HepG2 (cell line): Measurements from ENCODE around the gene ADAT3. TPM values are rescaled to one million over a fixed set of nuclear protein-coding genes. Genes with fewer than 3 reads are reported as not detected.
A peak's percentile ranks its signal among the peaks of the same experiment; 100 is the strongest.

Source experiments
- CHD2 ChIP-seq: IDR thresholded peaks from 2 replicates; pipeline ENCODE4 v1.6.1; 2011; ENCODE audit warnings: low read depth, low read length, improper control_type of control experiment
- HNF4A ChIP-seq: sonication (generic); formaldehyde crosslinking; IDR thresholded peaks from 2 replicates; pipeline ENCODE4 v1.4.0; 2020; ENCODE audit warnings: missing genetic modification reagents
- IRX3 ChIP-seq: sonication (generic); formaldehyde crosslinking; IDR thresholded peaks from 2 replicates; pipeline ENCODE4 v1.8.1; 2023; ENCODE audit warnings: mild to moderate bottlenecking, low read depth, missing genetic modification reagents, borderline replicate concordance
- MAX ChIP-seq: IDR thresholded peaks from 2 replicates; pipeline ENCODE4 v1.6.1; 2012; ENCODE audit warnings: inconsistent platforms
- PCBP1 ChIP-seq: fragments of 200-400 bp; formaldehyde crosslinking; IDR thresholded peaks from 2 replicates; pipeline ENCODE4 v1.6.1; 2017; ENCODE audit warnings: mild to moderate bottlenecking, low read depth, low read length, borderline replicate concordance
- POLR2AphosphoS5 ChIP-seq: IDR thresholded peaks from 2 replicates; pipeline ENCODE4 v1.6.1; 2012; ENCODE audit warnings: low read depth, low read length
- RBFOX2 ChIP-seq: fragments of 200-400 bp; formaldehyde crosslinking; IDR thresholded peaks from 2 replicates; pipeline ENCODE4 v1.6.1; 2017; ENCODE audit warnings: low read depth, mild to moderate bottlenecking, low read length
- RBM22 ChIP-seq: fragments of 200-400 bp; formaldehyde crosslinking; optimal IDR thresholded peaks from 2 replicates; pipeline ENCODE3; 2017; ENCODE audit warnings: mild to moderate bottlenecking, low read length, moderate library complexity
- RXRA ChIP-seq: sonication (generic); formaldehyde crosslinking; IDR thresholded peaks from 2 replicates; pipeline ENCODE4 v1.5.1; 2020; ENCODE audit warnings: missing genetic modification reagents
- RXRB ChIP-seq: IDR thresholded peaks from 2 replicates; pipeline ENCODE4 v1.6.1; 2016; ENCODE audit warnings: borderline replicate concordance, missing genetic modification reagents, missing compliant biosample characterization
- TBL1XR1 ChIP-seq: fragments of 150-350 bp; IDR thresholded peaks from 2 replicates; pipeline ENCODE4 v1.6.1; 2014; ENCODE audit warnings: borderline replicate concordance, low read length; ENCODE audit not compliant: partially characterized antibody
- TBX2 ChIP-seq: sonication (generic); formaldehyde crosslinking; IDR thresholded peaks from 2 replicates; pipeline ENCODE4 v1.5.0; 2020; ENCODE audit warnings: missing genetic modification reagents, mild to moderate bottlenecking, borderline replicate concordance
- TCF7L2 ChIP-seq: IDR thresholded peaks from 2 replicates; pipeline ENCODE4 v1.6.1; 2011; ENCODE audit warnings: mild to moderate bottlenecking, low read depth, low read length, moderate library complexity
- TGIF2 ChIP-seq: IDR thresholded peaks from 2 replicates; pipeline ENCODE4 v1.6.1; 2016; ENCODE audit warnings: control low read depth, missing compliant biosample characterization
- U2AF1 ChIP-seq: fragments of 200-400 bp; formaldehyde crosslinking; optimal IDR thresholded peaks from 2 replicates; pipeline ENCODE3; 2017; ENCODE audit warnings: mild to moderate bottlenecking, low read depth, low read length
- ZBTB2 ChIP-seq: sonication (generic); formaldehyde crosslinking; IDR thresholded peaks from 2 replicates; pipeline ENCODE4 v1.8.0; 2022; ENCODE audit warnings: low read depth, missing genetic modification reagents
- ZBTB7A ChIP-seq: sonication (generic); formaldehyde crosslinking; IDR thresholded peaks from 2 replicates; pipeline ENCODE4 v1.8.0; 2022; ENCODE audit warnings: mild to moderate bottlenecking, missing genetic modification reagents
- ZNF160 ChIP-seq: sonication (generic); formaldehyde crosslinking; IDR thresholded peaks from 2 replicates; pipeline ENCODE4 v1.8.0; 2022; ENCODE audit warnings: mild to moderate bottlenecking, inconsistent platforms, missing genetic modification reagents
- ZNF350 ChIP-seq: sonication (generic); formaldehyde crosslinking; IDR thresholded peaks from 2 replicates; pipeline ENCODE4 v1.4.0; 2020; ENCODE audit warnings: mild to moderate bottlenecking, low read depth, missing genetic modification reagents, borderline replicate concordance
- ZNF501 ChIP-seq: sonication (generic); formaldehyde crosslinking; IDR thresholded peaks from 2 replicates; pipeline ENCODE4 v1.5.1; 2020; ENCODE audit warnings: mild to moderate bottlenecking, moderate library complexity, missing genetic modification reagents
- ZNF788 ChIP-seq: sonication (generic); formaldehyde crosslinking; IDR thresholded peaks from 2 replicates; pipeline ENCODE4 v1.5.0; 2020; ENCODE audit warnings: mild to moderate bottlenecking, missing genetic modification reagents, borderline replicate concordance
- ZSCAN25 ChIP-seq: sonication (generic); formaldehyde crosslinking; IDR thresholded peaks from 2 replicates; pipeline ENCODE4 v1.8.0; 2022; ENCODE audit warnings: mild to moderate bottlenecking, missing genetic modification reagents
- polyA plus RNA-seq, 8 experiments: library from polyadenylated mRNA; depleted of rRNA in 3 of 8; stranded (reverse) in 7 of 8; unstranded in 1 of 8; fragments of >200 nt; fragmentation: Illumina TruSeq in 4 of 8; extraction: Trizol in 4 of 8; gene quantifications; 2 replicates each; pipeline versions ENCODE4 v1.2.1 to v1.2.3, GENCODE V29; 2011 to 2016; ENCODE audit warnings: low read depth in 4 of 8, missing spikeins in 1 of 8, mixed read lengths in 1 of 8; ENCODE audit not compliant: insufficient read depth in 1 of 8
- total RNA-seq, 5 experiments: library from RNA; depleted of rRNA; stranded (reverse); fragments of >200 nt; fragmentation: Illumina TruSeq; extraction: Trizol; gene quantifications; 2 replicates each; pipeline ENCODE4 v1.2.3, GENCODE V29; 2016; ENCODE audit warnings: low read depth in 1 of 5
- TF ChIP-seq, protein P1 (sequence below): sonication (generic); formaldehyde crosslinking; IDR thresholded peaks from 2 replicates; pipeline ENCODE4 v1.4.0; 2020; ENCODE audit warnings: missing genetic modification reagents, borderline replicate concordance

Gene ADAT3
- total and polyA plus RNA-seq, 2 of the 13 experiments (the other 11 are each of a cell fraction or from before 2014, with no cell fraction given), result 0.95 to 3.5 TPM

DNA sequence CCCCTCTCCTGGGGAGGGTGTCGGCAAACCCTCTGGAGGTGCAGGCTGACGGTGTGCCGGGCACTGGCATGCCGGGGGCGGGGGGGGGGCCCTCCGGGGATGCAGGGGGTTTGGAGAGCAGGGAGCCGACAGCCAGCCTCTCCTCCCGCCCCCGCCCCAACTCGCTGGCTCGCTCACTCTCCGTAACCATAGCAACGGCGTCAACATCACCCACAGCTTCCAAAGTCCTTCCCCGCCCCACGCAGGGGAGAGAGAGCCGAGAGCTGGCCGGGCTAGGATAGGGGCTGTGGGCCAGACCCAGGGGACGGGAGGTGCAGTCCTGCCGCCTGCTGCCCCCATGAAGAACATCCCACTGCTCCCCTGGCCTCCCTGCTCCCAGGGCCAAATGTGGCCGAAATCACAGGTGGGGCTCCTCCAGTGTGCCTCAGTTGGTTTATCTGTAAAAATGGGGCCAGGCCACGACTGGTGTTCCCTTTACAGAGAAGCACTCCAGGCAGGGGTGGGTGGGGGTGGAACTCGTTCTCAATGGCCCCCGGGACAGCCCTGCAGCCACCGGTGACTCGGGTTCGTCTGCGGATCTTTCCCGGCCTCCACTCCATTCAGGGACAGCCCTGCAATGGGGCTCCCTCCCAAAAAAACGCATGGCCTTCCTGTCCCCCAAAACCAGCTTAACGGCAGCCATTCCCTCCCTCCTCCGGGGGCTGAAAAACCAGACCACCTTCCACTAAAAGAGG, 45.0 kb upstream of the ADAT3 start (continued):
- TF ChIP-seq ZNF788 (peak; percentile 21; the same call in 1 of the 2 replicates), TCF7L2 (no peak), RBM22 (peak; percentile 33), RXRA (CRISPR knock-in tag) (0 out of 2 replicates have a peak, but pooled peaks have one; percentile 36), CHD2 (peak; percentile 15; the same call in 1 of the 2 replicates), POLR2AphosphoS5 (no peak), ZNF160 (CRISPR knock-in tag) (no peak), RXRB (CRISPR knock-in tag) (no peak), TBX2 (CRISPR knock-in tag) (0 out of 2 replicates have a peak, but pooled peaks have one; percentile 24), ZNF501 (0 out of 2 replicates have a peak, but pooled peaks have one; percentile 54), TGIF2 (CRISPR knock-in tag) (peak; percentile 59; the same call in 1 of the 2 replicates), HNF4A (CRISPR knock-in tag) (peak; percentile 90), TBL1XR1 (peak; percentile 33), MAX (0 out of 2 replicates have a peak, but pooled peaks have one; percentile 26), IRX3 (CRISPR knock-in tag) (no peak), ZBTB7A (CRISPR knock-in tag) (0 out of 2 replicates have a peak, but pooled peaks have one; percentile 24), PCBP1 (0 out of 2 replicates have a peak, but pooled peaks have one; percentile 77), ZSCAN25 (CRISPR knock-in tag) (peak; percentile 80; the same call in 1 of the 2 replicates), ZNF350 (CRISPR knock-in tag) (no peak), RBFOX2 (peak; percentile 58; the same call in 1 of the 2 replicates), U2AF1 (no peak), ZBTB2 (CRISPR knock-in tag) (0 out of 2 replicates have a peak, but pooled peaks have one; percentile 33)
- TF ChIP-seq, protein P1, sequence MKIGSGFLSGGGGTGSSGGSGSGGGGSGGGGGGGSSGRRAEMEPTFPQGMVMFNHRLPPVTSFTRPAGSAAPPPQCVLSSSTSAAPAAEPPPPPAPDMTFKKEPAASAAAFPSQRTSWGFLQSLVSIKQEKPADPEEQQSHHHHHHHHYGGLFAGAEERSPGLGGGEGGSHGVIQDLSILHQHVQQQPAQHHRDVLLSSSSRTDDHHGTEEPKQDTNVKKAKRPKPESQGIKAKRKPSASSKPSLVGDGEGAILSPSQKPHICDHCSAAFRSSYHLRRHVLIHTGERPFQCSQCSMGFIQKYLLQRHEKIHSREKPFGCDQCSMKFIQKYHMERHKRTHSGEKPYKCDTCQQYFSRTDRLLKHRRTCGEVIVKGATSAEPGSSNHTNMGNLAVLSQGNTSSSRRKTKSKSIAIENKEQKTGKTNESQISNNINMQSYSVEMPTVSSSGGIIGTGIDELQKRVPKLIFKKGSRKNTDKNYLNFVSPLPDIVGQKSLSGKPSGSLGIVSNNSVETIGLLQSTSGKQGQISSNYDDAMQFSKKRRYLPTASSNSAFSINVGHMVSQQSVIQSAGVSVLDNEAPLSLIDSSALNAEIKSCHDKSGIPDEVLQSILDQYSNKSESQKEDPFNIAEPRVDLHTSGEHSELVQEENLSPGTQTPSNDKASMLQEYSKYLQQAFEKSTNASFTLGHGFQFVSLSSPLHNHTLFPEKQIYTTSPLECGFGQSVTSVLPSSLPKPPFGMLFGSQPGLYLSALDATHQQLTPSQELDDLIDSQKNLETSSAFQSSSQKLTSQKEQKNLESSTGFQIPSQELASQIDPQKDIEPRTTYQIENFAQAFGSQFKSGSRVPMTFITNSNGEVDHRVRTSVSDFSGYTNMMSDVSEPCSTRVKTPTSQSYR, result peak; percentile 25; the same call in 1 of the 2 replicates
